ENCODE results near the gene HES6. TPM values are rescaled to one million over a fixed set of nuclear protein-coding genes. Genes with fewer than 3 reads are reported as not detected.

The HES6 gene, protein sequence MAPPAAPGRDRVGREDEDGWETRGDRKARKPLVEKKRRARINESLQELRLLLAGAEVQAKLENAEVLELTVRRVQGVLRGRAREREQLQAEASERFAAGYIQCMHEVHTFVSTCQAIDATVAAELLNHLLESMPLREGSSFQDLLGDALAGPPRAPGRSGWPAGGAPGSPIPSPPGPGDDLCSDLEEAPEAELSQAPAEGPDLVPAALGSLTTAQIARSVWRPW
- total RNA-seq = 5.9 and 8.8 TPM in 2 replicates

GRCh38 chr2:238239863-238240756 lies at the start of gene HES6:
Gene HES6 (minus strand): TSS chr2:238240038. CDS start chr2:238239905, 133 bp downstream.

DNA sequence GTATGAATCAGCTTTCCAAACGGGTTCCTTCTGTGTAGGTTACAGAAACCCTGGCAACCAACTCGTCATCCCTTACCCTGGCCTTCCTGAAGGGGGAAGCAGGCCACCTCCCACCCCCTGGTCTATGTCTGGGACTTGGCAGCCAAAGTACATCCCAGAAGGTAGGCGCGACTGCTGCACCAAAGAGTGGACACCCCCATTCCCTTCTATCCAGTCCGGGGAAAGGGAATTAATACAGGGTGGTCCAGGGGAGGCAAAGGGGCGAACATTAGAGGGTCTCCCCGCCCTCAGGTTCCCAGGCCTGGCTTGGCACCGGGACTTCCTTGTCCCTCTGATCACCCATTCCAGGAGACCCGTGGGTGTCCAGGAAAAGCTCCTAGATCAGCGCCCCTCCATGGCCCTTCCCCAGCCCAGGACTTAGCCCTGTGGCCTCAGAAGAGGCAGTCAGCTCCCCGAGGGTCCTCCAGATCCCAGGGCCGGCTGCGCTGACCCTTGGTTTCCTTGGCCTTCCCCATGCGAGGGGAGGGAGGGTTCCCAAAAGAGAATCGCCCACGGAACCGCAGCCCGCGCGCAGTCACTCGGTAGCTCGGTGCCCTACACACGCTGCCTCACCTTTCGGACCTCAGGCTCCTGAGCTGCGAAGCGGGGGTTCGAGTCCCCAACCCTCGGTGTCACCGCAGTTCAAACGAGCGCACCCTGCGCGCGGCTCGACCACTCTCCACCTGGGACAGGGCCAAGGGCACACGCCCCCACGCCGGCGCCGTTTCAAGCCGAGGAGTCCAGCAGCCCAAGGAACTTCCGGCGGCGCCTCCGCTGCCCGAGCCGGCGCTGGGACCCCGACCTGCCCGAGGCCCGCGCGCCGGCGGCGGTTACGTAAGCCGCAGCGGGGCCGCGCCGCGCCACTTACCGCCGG lies 48.2 kb upstream of the HES6 start, which contains the start of gene PER2:
PER2 (minus strand) TSS at position 874 of the 913 bp plus-strand sequence. CDS start 10,674 bp downstream, outside the sequence.

DNA sequence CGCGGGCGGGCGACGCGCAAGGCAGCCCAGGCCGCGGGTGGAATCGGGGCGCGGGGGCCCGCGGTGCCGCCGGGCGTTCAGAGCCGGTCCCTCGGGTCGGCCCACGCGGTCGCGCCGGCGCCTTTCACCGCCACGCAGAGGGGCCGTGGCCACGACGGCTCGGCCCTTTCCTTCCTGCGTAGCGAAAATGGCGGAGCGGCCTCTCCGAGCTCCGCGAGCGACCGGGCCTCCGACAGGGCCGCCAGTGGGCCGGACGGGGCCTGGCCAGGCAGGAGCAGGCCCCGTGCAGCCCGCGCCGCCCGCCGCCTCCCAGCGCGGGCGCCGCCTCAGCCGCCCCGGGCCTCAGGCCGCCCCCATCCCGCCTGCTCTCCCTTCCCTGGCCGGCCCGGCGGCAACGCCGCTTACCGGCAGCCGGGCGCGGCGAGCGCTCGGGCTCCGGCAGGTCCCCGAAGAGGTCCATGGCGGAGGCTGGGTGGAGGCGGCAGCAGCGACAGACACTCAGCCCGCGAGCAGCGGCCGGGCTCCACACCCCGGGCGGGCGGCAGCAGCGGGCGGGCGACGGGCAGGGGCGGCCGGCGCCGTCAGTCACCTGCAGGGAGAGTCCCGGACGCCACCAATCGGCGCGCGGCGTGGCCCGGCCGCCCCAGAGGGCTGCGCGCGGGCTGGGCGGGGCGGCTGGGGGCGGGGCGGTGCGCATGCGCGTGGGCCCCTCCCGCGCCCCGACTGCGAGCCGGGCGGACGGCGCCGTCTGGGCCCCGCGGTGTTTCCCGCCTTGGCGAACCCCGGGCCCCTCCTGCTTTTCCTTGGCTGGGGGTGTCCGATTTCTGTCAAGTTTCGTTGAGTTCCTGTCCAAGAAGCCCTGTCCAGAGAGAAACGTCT lies 36.5 kb downstream of the HES6 start, which contains the start of gene ILKAP:
ILKAP (minus strand) TSS at position 602 of the 879 bp plus-strand sequence; CDS start at position 460, 142 bp downstream.

Other genes starting within 250 kb of the HES6 start
- gene SCLY, start 179.0 kb downstream of the HES6 start, total RNA-seq = 22.1 and 36.3 TPM in 2 replicates
- gene ESPNL, start 139.7 kb downstream of the HES6 start, total RNA-seq = not detected in 2 replicates
- not detected in 2 replicates for gene KLHL30, start 101.4 kb downstream of the HES6 start, total RNA-seq
- gene ERFE, start 81.1 kb downstream of the HES6 start, total RNA-seq = 0.30 and 0.32 TPM in 2 replicates
- gene ILKAP, start 36.3 kb downstream of the HES6 start, total RNA-seq = 17.5 and 22.5 TPM in 2 replicates
- gene PER2, start 48.6 kb upstream of the HES6 start, total RNA-seq = 0.61 and 0.65 TPM in 2 replicates
- gene TRAF3IP1, start 80.5 kb upstream of the HES6 start, total RNA-seq = 6.8 and 8.8 TPM in 2 replicates
- gene ASB1, start 186.9 kb upstream of the HES6 start, total RNA-seq = 9.4 and 9.7 TPM in 2 replicates

Data from epithelial cell of umbilical artery (primary cell).